ENCODE data around the gene MGAT1. TPM values are rescaled to one million over a fixed set of nuclear protein-coding genes. Genes with fewer than 3 reads are reported as not detected.
A peak's percentile ranks its signal among the peaks of the same experiment; 100 is the strongest.
"Not testable (repeated sequence)": the region's sequence is repeated elsewhere in the genome, so short reads cannot be mapped to it uniquely, and the experiment has no call there.

The MGAT1 gene
- total RNA-seq, 4 donors from 2014 or later, result 100 to 138 (median 115) TPM

DNA sequence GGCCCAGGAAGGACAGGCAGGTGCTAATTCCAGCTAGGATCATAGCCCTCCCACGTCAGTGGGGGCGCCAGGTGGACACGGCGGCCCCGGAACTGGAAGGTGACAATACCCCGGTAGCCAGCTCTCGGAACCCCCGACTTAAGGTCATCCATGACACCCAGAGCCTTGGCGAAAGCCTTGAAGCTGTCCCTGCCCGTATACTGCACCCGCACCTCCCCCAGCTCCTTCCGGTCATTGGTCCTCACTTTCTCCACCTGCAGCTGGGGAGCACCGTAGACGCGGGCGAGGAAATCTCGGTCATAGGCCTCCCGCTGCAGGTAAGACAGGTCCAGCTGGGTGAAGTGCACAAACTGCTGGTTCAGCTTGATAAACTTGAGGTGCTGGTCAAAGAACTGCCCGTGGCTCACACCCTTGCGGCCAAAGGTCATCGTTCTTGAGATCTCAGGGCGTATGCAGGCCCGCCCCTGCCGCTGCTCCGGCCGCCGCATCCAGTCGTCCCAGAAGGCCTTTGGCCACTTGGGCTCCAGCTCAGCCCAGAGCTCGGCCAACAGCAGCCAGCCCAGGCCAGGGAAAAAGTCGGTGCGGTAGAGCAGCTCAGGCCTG is 10.9 kb downstream of the MGAT1 start:
- no peak overlapping the region for H3K4me3 ChIP-seq
- DNase-seq, result no peak
- peaks cover 0 to 55% of the 10 kb centered on the region in 2 donors for H3K36me3 ChIP-seq
- intact Hi-C loops (cut with DNase I; ENCODE audit: low total_unique reads) (loop anchor here (5.0 kb wide), 1 partner anchor 251 kb away; the partner anchor contains the start of gene BTNL9), in situ Hi-C loops (cut with MboI; ENCODE audit: low sequenced_read_pairs in 4 of 4) (no loop called here)
- H3K27me3 ChIP-seq, result no peaks in the 10 kb centered on the region
- no peak overlapping the region for H3K27ac ChIP-seq
- TF ChIP-seq, protein P1, sequence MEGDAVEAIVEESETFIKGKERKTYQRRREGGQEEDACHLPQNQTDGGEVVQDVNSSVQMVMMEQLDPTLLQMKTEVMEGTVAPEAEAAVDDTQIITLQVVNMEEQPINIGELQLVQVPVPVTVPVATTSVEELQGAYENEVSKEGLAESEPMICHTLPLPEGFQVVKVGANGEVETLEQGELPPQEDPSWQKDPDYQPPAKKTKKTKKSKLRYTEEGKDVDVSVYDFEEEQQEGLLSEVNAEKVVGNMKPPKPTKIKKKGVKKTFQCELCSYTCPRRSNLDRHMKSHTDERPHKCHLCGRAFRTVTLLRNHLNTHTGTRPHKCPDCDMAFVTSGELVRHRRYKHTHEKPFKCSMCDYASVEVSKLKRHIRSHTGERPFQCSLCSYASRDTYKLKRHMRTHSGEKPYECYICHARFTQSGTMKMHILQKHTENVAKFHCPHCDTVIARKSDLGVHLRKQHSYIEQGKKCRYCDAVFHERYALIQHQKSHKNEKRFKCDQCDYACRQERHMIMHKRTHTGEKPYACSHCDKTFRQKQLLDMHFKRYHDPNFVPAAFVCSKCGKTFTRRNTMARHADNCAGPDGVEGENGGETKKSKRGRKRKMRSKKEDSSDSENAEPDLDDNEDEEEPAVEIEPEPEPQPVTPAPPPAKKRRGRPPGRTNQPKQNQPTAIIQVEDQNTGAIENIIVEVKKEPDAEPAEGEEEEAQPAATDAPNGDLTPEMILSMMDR (IDR thresholded peaks at IDR 0.05 in 4 of 5, conservative IDR thresholded peaks at IDR 0.05 in 1 of 5), result no peak
- TF ChIP-seq POLR2A (IDR thresholded peaks at IDR 0.05), result no peak
- H3K9me3 ChIP-seq, result no peaks in the 10 kb centered on the region
- ATAC-seq, result no peak
- peaks cover 21 to 29% of the 10 kb centered on the region in 2 donors for H3K4me1 ChIP-seq

DNA sequence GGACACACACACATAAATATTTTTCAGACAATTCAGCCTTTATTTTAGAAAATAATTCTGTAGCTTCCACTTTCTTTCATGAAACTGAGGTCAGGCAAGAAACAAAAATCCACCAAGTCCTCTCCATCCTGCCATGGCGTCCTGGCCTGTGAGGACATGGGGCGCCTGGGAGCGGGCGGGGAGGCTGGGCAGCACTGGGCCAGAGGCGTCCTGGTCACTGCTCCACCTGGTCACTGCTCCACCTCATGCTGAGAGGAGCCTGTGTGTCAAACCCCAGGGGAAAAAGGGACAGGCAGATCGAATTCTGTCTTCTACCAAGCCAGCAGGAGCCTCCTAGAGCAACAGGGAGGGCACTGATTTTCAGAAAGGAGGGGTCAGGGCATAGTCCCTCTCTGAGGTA is 12.1 kb downstream of the MGAT1 start:
- Histone ChIP-seq H3K27ac (peak overlapping the region in 1 of 4 donors; percentile 27), H3K36me3 (peaks cover 0 to 54% of the 10 kb centered on the region in 2 donors), H3K9me3 (no peaks in the 10 kb centered on the region), H3K4me1 (peaks cover 22 to 23% of the 10 kb centered on the region in 2 donors), H3K27me3 (no peaks in the 10 kb centered on the region), H3K4me3 (no peak overlapping the region)
- no peak for TF ChIP-seq POLR2A (IDR thresholded peaks at IDR 0.05)
- TF ChIP-seq, protein P1 (IDR thresholded peaks at IDR 0.05 in 4 of 5, conservative IDR thresholded peaks at IDR 0.05 in 1 of 5), result no peak
- intact Hi-C loops (cut with DNase I; ENCODE audit: low total_unique reads), result loop anchor here (5.0 kb wide), 1 partner anchor 252 kb away; the partner anchor contains the start of gene BTNL9
- in situ Hi-C loops (cut with MboI; ENCODE audit: low sequenced_read_pairs in 4 of 4), result no loop called here
- no peak for DNase-seq
- ATAC-seq, result no peak

DNA sequence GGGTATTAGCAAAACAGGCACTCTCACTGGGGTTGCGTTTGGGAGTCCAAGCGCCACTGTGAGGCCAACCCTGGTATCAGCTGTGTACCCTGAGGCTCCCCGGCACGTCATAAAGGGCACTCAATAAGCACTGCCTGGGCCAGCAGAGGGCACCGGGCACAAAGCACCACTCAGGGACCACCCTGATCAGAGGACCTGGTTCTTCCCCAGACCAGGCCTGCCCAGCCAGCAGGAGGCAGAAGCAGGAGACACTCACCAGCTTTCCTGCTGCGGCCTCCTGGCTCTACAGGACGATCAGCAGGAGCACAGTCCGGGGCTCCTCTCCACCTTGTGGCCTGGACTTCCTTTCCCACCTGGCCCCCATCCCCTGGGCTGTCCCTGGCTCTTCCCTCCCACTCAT is 12.6 kb downstream of the MGAT1 start:
- no peak for ATAC-seq
- intact Hi-C loops (cut with DNase I; ENCODE audit: low total_unique reads), result loop anchor here (5.0 kb wide), 1 partner anchor 252 kb away; the partner anchor contains the start of gene BTNL9
- H3K4me1 ChIP-seq, result peaks cover 21 to 24% of the 10 kb centered on the region in 2 donors

DNA sequence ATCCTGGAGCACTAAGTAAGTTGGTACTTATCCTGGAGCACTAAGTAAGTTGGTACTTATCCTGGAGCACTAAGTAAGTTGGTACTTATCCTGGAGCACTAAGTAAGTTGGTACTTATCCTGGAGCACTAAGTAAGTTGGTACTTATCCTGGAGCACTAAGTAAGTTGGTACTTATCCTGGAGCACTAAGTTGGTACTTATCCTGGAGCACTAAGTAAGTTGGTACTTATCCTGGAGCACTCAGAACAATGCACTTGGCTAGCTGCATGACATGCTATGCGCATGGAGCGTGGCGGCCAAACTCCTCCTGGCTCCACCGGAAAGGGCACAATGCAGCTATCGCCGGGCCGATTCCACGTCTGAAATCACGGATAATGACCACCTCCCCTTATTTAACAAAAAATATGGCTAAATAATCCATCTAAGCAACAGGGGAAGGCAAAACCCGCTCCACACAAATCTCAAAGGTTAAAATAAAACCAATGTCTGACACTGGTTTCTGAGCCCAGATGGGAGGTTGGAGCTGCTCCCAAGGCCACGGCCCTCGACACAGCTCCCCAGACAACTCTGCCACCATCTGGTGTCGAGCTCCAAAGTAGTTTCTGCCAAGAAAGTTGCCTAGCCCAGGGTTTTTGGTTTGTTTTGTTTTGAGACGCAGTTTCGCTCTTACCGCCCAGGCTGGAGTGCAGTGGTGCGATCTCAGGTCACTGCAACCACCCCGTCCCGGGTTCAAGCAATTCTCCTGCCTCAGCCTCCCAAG is 13.8 kb downstream of the MGAT1 start:
- H3K9me3 ChIP-seq, DNase-seq, H3K27me3 ChIP-seq, ATAC-seq, H3K4me3 ChIP-seq: not testable (repeated sequence)
- intact Hi-C loops (cut with DNase I; ENCODE audit: low total_unique reads) (loop anchor here (10.0 kb wide), 1 partner anchor 366 kb away; no protein-coding TSS in a partner anchor), in situ Hi-C loops (cut with MboI; ENCODE audit: low sequenced_read_pairs in 4 of 4) (loop anchor here in 1 of 4 donors (10.0 kb wide), 1 partner anchor 366 kb away; no protein-coding TSS in a partner anchor)
- Histone ChIP-seq H3K36me3 (peaks cover 0 to 39% of the 10 kb centered on the region in 2 donors), H3K27ac (peak overlapping the region in 1 of 4 donors; percentile 27), H3K4me1 (peaks cover 21 to 31% of the 10 kb centered on the region in 2 donors)

More for the DNA sequence above, 12.6 kb downstream of the MGAT1 start:
- no peaks in the 10 kb centered on the region for H3K9me3 ChIP-seq
- no peak for TF ChIP-seq POLR2A (IDR thresholded peaks at IDR 0.05)
- TF ChIP-seq, protein P1 (IDR thresholded peaks at IDR 0.05 in 4 of 5, conservative IDR thresholded peaks at IDR 0.05 in 1 of 5), result no peak
- no peak overlapping the region for H3K4me3 ChIP-seq
- peak overlapping the region in 1 of 4 donors; percentile 27 for H3K27ac ChIP-seq
- H3K36me3 ChIP-seq, result peaks cover 0 to 48% of the 10 kb centered on the region in 2 donors
- DNase-seq, result no peak
- in situ Hi-C loops (cut with MboI; ENCODE audit: low sequenced_read_pairs in 4 of 4), result no loop called here
- H3K27me3 ChIP-seq, result no peaks in the 10 kb centered on the region
